Activated naive CD4-positive, alpha-beta T cell treated with anti-CD3 and anti-CD28 coated beads for 36 hours (primary cell): ENCODE measurements around the gene CHKA. TPM values are rescaled to one million over a fixed set of nuclear protein-coding genes. Genes with fewer than 3 reads are reported as not detected.

Experiments used
- CTCF ChIA-PET: fragments of 350-600 bp; sonication (Branson Sonifier 250); formaldehyde crosslinking; loops from one replicate; lab custom pipeline; 2021; ENCODE audit warnings: antibody characterized with exemption; lab: Charles Lee
- DNase-seq: peaks from one replicate; pipeline ENCODE4 v3.0.0-alpha.2; 2020
- H3K27ac Mint-ChIP-seq: one replicate; pipeline ENCODE4 v1.8.0; 2021; ENCODE audit warnings: mild to moderate bottlenecking, mixed read lengths
- H3K27me3 Mint-ChIP-seq: one replicate; pipeline ENCODE4 v1.8.0; 2021; ENCODE audit warnings: low read depth, mixed read lengths
- H3K36me3 Mint-ChIP-seq: one replicate; pipeline ENCODE4 v1.8.0; 2021; ENCODE audit warnings: low read depth, mixed read lengths
- H3K4me1 Mint-ChIP-seq: one replicate; pipeline ENCODE4 v1.8.0; 2021; ENCODE audit warnings: low read depth, mixed read lengths
- H3K4me3 Mint-ChIP-seq: one replicate; pipeline ENCODE4 v1.8.0; 2021; ENCODE audit warnings: mild to moderate bottlenecking, moderate library complexity, mixed read lengths
- H3K9me3 Mint-ChIP-seq: one replicate; pipeline ENCODE4 v1.8.0; 2021; ENCODE audit warnings: mixed read lengths
- intact Hi-C: fragments of 100-400 bp; cut with micrococcal nuclease; formaldehyde crosslinking; loops from one replicate; pipeline ENCODE4 v1.15.1; 2023
- total RNA-seq, 2 experiments: library from RNA; stranded (reverse); gene quantifications; one replicate each; pipeline ENCODE4 v1.2.3, GENCODE V29; 2021

Gene CHKA
- total RNA-seq, 2 experiments from 2014 or later: 6.8 to 7.1 TPM

GRCh38 chr11:68030318-68031143, 90.7 kb downstream of the CHKA start, which contains the start of gene NDUFS8:
Gene NDUFS8, plus strand, starts transcription at chr11:68030681. Its CDS starts 1,471 bp downstream, at chr11:68032152.
- CTCF ChIA-PET: no interaction called here
- H3K27me3 Mint-ChIP-seq: no peaks in the 10 kb centered on the region

GRCh38 chr11:68028802-68029545, 92.2 kb downstream of the CHKA start:
- Mint-ChIP-seq H3K36me3 (peaks cover 12% of the 10 kb centered on the region), H3K9me3 (peaks cover 7% of the 10 kb centered on the region), H3K27me3 (no peaks in the 10 kb centered on the region), H3K27ac (no peak overlapping the region), H3K4me1 (peaks cover 23% of the 10 kb centered on the region), H3K4me3 (peak overlapping the region; percentile 91)
- CTCF ChIA-PET: no interaction called here
- intact Hi-C loops: no loop called here
- no peak for DNase-seq

More at GRCh38 chr11:68030318-68031143, 90.7 kb downstream of the CHKA start, which contains the start of gene NDUFS8:
- peaks cover 4% of the 10 kb centered on the region for H3K36me3 Mint-ChIP-seq
- peak within 1 kb of the TSS; percentile 91 for H3K4me3 Mint-ChIP-seq
- H3K4me1 Mint-ChIP-seq: peaks cover 23% of the 10 kb centered on the region
- DNase-seq: peak; percentile 98
- no peaks in the 10 kb centered on the region for H3K9me3 Mint-ChIP-seq
- intact Hi-C loops: loop anchor here (1.0 to 10.0 kb wide), 8 partner anchors 9 to 526 kb away; partner anchors contain the start of genes CDK2AP2, CHKA, PITPNM1 and PPP6R3
- H3K27ac Mint-ChIP-seq: peak within 1 kb of the TSS; percentile 88

GRCh38 chr11:68027667-68028066, 93.5 kb downstream of the CHKA start:
- H3K9me3 Mint-ChIP-seq: peaks cover 7% of the 10 kb centered on the region
- intact Hi-C loops: no loop called here
- H3K36me3 Mint-ChIP-seq: peaks cover 10% of the 10 kb centered on the region
- peaks cover 23% of the 10 kb centered on the region for H3K4me1 Mint-ChIP-seq
- no peak overlapping the region for H3K4me3 Mint-ChIP-seq
- DNase-seq: no peak
- no peaks in the 10 kb centered on the region for H3K27me3 Mint-ChIP-seq
- H3K27ac Mint-ChIP-seq: no peak overlapping the region
- CTCF ChIA-PET: no interaction called here

- DNase-seq: no peak
- CTCF ChIA-PET: no interaction called here
- Mint-ChIP-seq H3K9me3 (peaks cover 7% of the 10 kb centered on the region), H3K4me3 (no peak overlapping the region), H3K27ac (no peak overlapping the region), H3K4me1 (peaks cover 19% of the 10 kb centered on the region), H3K27me3 (no peaks in the 10 kb centered on the region), H3K36me3 (peaks cover 10% of the 10 kb centered on the region)
- intact Hi-C loops: no loop called here
Measured at GRCh38 chr11:68026391-68027105, 94.6 kb downstream of the CHKA start.

GRCh38 chr11:68025047-68025446, 96.1 kb downstream of the CHKA start:
- DNase-seq: no peak
- Mint-ChIP-seq H3K27ac (no peak overlapping the region), H3K9me3 (peaks cover 7% of the 10 kb centered on the region), H3K4me1 (peaks cover 14% of the 10 kb centered on the region), H3K36me3 (peaks cover 10% of the 10 kb centered on the region), H3K4me3 (no peak overlapping the region), H3K27me3 (no peaks in the 10 kb centered on the region)
- intact Hi-C loops: no loop called here
- CTCF ChIA-PET: interaction anchor here (0.5 to 0.7 kb wide), 2 partner anchors 182 to 184 kb away, joined by 4 read pairs; no protein-coding TSS in a partner anchor

DNA sequence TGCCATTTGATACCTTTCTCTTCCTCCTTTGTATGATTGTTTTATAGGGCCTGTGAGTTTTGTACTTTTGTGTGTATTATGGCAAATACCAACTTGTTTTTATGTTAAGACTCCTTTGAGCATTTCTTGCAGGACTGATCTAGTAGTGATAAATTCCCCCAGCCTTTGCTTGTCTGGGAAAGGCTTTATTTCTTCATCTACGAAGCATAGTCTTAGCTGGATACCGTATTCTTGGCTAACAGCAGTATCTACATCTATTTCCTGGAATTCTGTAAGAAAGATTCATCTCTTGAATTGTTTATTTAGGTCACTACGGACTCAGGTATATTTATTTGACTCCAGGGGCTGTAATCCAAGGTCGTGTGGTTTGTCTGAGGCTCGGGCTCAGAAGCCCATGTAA, 96.7 kb downstream of the CHKA start:
- Mint-ChIP-seq H3K27me3 (no peaks in the 10 kb centered on the region), H3K4me1 (peaks cover 9% of the 10 kb centered on the region), H3K36me3 (peaks cover 10% of the 10 kb centered on the region), H3K27ac (no peak overlapping the region), H3K9me3 (peaks cover 7% of the 10 kb centered on the region), H3K4me3 (no peak overlapping the region)
- intact Hi-C loops: no loop called here
- CTCF ChIA-PET: no interaction called here
- DNase-seq: no peak

- Mint-ChIP-seq H3K4me3 (no peak overlapping the region), H3K36me3 (peaks cover 8% of the 10 kb centered on the region), H3K4me1 (no peaks in the 10 kb centered on the region), H3K9me3 (peaks cover 7% of the 10 kb centered on the region), H3K27ac (no peak overlapping the region), H3K27me3 (no peaks in the 10 kb centered on the region)
- DNase-seq: no peak
- intact Hi-C loops: no loop called here
- CTCF ChIA-PET: no interaction called here
Measured at GRCh38 chr11:68022531-68022930, 98.7 kb downstream of the CHKA start.

GRCh38 chr11:68021167-68021787, 99.9 kb downstream of the CHKA start:
- CTCF ChIA-PET: no interaction called here
- intact Hi-C loops: no loop called here

DNA sequence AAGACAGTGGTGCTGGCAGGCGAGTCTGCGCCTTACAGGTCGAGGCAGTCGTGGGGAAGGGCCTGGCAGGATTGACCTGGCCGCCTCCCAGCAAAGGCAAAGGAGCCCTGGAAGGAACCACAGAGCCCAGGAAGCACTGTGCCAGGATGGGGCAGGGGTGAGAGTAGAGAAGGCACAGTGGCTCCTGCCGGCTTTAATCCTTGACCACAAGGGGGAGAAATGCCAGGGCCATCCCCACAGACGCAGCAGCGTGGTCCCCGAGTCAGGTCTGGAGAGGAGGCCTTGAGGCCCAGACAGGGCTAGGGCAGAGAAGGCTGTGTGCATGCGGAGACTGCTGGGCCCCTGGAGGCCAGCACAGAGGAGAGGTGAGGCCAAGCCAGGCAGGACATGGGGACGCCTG, 100.6 kb downstream of the CHKA start:
- Mint-ChIP-seq H3K27ac (no peak overlapping the region), H3K36me3 (peaks cover 8% of the 10 kb centered on the region), H3K4me3 (no peak overlapping the region), H3K4me1 (no peaks in the 10 kb centered on the region), H3K27me3 (no peaks in the 10 kb centered on the region), H3K9me3 (peaks cover 7% of the 10 kb centered on the region)
- DNase-seq: no peak
- CTCF ChIA-PET: no interaction called here
- intact Hi-C loops: no loop called here

More at GRCh38 chr11:68021167-68021787, 99.9 kb downstream of the CHKA start:
- Mint-ChIP-seq H3K27ac (no peak overlapping the region), H3K27me3 (no peaks in the 10 kb centered on the region), H3K4me1 (no peaks in the 10 kb centered on the region), H3K9me3 (peaks cover 7% of the 10 kb centered on the region), H3K4me3 (no peak overlapping the region), H3K36me3 (peaks cover 8% of the 10 kb centered on the region)
- DNase-seq: no peak

DNA sequence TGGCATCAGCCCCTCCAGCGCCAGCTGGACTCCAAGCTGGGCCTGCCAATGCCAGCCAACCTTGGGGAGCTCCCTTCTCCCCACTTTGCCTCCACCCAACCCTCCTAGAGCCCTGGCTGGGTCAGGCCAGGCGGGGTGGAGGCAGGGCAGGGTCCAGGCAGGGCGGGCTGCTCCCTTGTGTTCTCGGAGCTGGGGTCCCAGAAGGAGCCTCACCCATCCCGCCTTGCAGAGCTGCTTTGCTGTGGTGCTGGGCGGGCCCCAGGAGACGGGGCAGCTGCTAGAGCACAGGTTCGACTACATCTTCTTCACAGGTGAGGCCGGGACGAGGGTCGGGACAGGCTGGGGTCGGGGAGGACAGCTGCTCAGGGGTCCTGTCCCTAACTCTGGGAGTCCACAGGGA, 101.7 kb downstream of the CHKA start:
- Mint-ChIP-seq H3K27me3 (no peaks in the 10 kb centered on the region), H3K4me1 (no peaks in the 10 kb centered on the region), H3K4me3 (no peak overlapping the region), H3K9me3 (peaks cover 2% of the 10 kb centered on the region), H3K36me3 (no peaks in the 10 kb centered on the region), H3K27ac (no peak overlapping the region)
- intact Hi-C loops: no loop called here
- DNase-seq: no peak
- CTCF ChIA-PET: no interaction called here

- CTCF ChIA-PET: no interaction called here
- H3K9me3 Mint-ChIP-seq: no peaks in the 10 kb centered on the region
- DNase-seq: no peak
- no peak overlapping the region for H3K4me3 Mint-ChIP-seq
- no peak overlapping the region for H3K27ac Mint-ChIP-seq
- no peaks in the 10 kb centered on the region for H3K4me1 Mint-ChIP-seq
- intact Hi-C loops: no loop called here
- no peaks in the 10 kb centered on the region for H3K36me3 Mint-ChIP-seq
- no peaks in the 10 kb centered on the region for H3K27me3 Mint-ChIP-seq
Measured at GRCh38 chr11:68018730-68019190, 102.4 kb downstream of the CHKA start.
